ENCODE data around the gene CES1. TPM values are rescaled to one million over a fixed set of nuclear protein-coding genes. Genes with fewer than 3 reads are reported as not detected.
"Not testable (repeated sequence)": the region's sequence is repeated elsewhere in the genome, so short reads cannot be mapped to it uniquely, and the experiment has no call there.

The CES1 gene
- total and polyA plus RNA-seq, 7 donors, result 1.8 to 115 (median 20.2) TPM

DNA sequence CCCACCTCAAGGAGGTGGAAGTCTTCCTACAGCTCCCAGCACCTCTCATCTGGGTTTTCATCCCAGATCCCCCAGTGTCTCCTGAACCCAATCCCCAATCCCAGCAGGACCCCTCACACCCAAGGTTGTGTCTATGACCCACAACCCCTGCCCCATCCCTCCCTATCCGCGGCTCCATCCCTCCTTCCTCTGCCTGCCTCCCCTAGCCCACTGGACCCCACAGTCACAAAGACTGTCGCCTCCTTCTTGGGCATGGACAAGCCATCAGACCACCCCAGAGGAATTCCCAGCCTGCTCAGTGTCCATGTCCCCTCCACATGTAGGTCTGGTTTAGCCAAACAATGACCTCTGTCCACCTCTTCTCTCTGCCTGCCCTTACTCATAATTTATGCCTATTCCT lies 12.3 kb downstream of the CES1 start:
- no peak for DNase-seq
- intact Hi-C loops (cut with DNase I), result no loop called here
- Histone ChIP-seq H3K9me3 (no peaks in the 10 kb centered on the region), H3K27me3 (no peaks in the 10 kb centered on the region), H3K4me3 (no peak overlapping the region), H3K36me3 (peaks cover 0 to 2% (median 0%) of the 10 kb centered on the region in 4 donors), H3K27ac (no peak overlapping the region), H3K4me1 (no peaks in the 10 kb centered on the region)
- 94 to 96% methylated on average over 3 of the region's 3 CpGs for WGBS, 2 donors
- TF ChIP-seq POLR2AphosphoS5 (IDR thresholded peaks at IDR 0.05) (no peak), POLR2A (IDR thresholded peaks at IDR 0.05) (no peak), EP300 (IDR thresholded peaks at IDR 0.05) (no peak)
- TF ChIP-seq, protein P1, sequence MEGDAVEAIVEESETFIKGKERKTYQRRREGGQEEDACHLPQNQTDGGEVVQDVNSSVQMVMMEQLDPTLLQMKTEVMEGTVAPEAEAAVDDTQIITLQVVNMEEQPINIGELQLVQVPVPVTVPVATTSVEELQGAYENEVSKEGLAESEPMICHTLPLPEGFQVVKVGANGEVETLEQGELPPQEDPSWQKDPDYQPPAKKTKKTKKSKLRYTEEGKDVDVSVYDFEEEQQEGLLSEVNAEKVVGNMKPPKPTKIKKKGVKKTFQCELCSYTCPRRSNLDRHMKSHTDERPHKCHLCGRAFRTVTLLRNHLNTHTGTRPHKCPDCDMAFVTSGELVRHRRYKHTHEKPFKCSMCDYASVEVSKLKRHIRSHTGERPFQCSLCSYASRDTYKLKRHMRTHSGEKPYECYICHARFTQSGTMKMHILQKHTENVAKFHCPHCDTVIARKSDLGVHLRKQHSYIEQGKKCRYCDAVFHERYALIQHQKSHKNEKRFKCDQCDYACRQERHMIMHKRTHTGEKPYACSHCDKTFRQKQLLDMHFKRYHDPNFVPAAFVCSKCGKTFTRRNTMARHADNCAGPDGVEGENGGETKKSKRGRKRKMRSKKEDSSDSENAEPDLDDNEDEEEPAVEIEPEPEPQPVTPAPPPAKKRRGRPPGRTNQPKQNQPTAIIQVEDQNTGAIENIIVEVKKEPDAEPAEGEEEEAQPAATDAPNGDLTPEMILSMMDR (IDR thresholded peaks at IDR 0.05), result no peak

DNA sequence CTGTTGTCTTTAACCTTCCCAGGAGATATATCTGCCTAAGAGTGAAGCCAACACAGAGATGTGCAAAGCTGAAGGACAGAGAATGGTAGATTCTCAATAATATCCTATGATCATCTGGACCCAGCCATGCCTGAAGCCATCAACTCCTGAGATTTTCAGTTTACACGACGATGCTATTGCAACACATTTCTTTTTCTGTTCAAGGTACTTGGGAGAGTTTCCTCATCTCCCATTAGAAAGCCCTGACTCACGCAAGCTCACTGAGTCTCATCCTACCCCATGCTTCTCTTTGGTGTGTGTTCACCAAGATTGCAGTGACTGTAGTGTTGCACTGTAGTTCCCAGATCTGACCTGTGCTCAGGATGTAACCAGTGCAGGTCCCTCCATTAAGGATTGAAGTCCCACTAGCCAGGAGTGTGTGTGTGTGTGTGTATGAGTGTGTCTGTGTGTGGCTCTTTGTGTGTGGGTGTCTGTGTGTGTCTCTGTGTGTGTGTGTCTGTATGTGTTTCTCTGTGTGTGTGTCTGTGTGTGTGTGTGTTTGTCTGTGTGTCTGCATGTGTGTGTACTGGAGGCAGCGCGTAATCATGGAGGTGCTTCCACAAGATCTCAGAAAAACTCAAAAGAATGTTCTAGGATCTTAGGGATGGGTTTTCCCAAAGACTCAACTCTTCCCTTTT lies 15.5 kb downstream of the CES1 start:
- no peaks in the 10 kb centered on the region for H3K9me3 ChIP-seq
- H3K4me1 ChIP-seq, result no peaks in the 10 kb centered on the region
- DNase-seq, result no peak
- H3K27me3 ChIP-seq, result no peaks in the 10 kb centered on the region
- H3K4me3 ChIP-seq, result no peak overlapping the region
- TF ChIP-seq, protein P1 (IDR thresholded peaks at IDR 0.05), result no peak
- no peak for TF ChIP-seq EP300 (IDR thresholded peaks at IDR 0.05)
- no peak for TF ChIP-seq POLR2A (IDR thresholded peaks at IDR 0.05)
- H3K36me3 ChIP-seq, result no peaks in the 10 kb centered on the region
- WGBS, 2 donors, result 86 to 89% methylated on average over 5 of the region's 5 CpGs
- no peak overlapping the region for H3K27ac ChIP-seq
- intact Hi-C loops (cut with DNase I), result no loop called here

DNA sequence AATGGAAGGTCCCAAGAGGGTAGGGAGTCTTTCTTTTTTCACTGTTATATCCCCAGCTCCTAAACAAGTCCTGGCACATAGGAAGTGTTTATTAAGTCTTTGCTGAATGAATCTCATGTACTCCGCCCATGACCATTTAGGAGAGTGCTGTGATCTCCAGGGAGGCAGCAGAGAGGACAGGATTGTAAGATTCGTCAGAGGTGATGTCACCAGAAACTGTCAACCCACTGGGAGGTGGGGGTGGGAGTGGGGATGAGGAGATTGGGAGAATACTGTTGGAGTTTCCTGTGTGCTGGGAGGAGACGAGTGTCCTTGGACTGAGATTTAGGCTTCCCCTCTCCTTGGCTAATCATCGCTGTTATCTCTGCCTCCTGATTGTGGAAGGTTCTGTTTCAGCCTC lies 16.7 kb downstream of the CES1 start:
- H3K4me3 ChIP-seq; H3K4me1 ChIP-seq; intact Hi-C loops (cut with DNase I); H3K9me3 ChIP-seq; DNase-seq; H3K27ac ChIP-seq; H3K36me3 ChIP-seq; H3K27me3 ChIP-seq: not testable (repeated sequence)
- WGBS, 2 donors, result 57 to 77% methylated on average over 4 of the region's 4 CpGs

- H3K36me3 ChIP-seq, result no peaks in the 10 kb centered on the region
- no peaks in the 10 kb centered on the region for H3K27me3 ChIP-seq
- no peak overlapping the region for H3K4me3 ChIP-seq
- WGBS, 2 donors, result 65 to 76% methylated on average over 3 to 4 of the region's 4 CpGs
- no peak overlapping the region for H3K27ac ChIP-seq
- DNase-seq, result no peak
- H3K4me1 ChIP-seq, result no peaks in the 10 kb centered on the region
- TF ChIP-seq POLR2AphosphoS5 (IDR thresholded peaks at IDR 0.05) (no peak), EP300 (IDR thresholded peaks at IDR 0.05) (no peak), POLR2A (IDR thresholded peaks at IDR 0.05) (no peak)
- TF ChIP-seq, protein P1 (IDR thresholded peaks at IDR 0.05), result no peak
- H3K9me3 ChIP-seq, result no peaks in the 10 kb centered on the region
- intact Hi-C loops (cut with DNase I), result no loop called here
Measured at GRCh38 chr16:55815320-55815719, 17.6 kb downstream of the CES1 start.

DNA sequence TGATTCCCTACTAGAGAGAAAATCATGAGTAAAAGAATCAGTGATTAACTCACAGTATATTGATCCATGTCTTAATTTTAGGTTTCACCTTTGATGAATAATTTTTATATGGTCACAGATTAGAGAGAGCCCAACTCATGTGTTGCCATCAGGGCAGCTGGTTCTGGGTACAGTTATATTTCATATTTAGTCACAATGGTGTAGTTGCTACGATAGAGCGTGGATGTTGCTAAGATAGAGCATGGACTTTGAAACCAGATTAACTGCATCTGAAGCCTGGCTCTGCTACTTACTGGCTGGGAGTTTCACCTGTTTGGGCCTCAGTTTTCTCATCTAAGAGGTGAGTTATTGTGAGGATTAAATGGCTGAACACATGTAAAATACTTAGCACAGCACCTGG lies 18.7 kb downstream of the CES1 start:
- H3K4me3 ChIP-seq; H3K4me1 ChIP-seq; H3K9me3 ChIP-seq; H3K36me3 ChIP-seq; intact Hi-C loops (cut with DNase I); H3K27ac ChIP-seq; DNase-seq; H3K27me3 ChIP-seq: not testable (repeated sequence)
- 20 to 36% methylated on average over 2 of the region's 2 CpGs for WGBS, 2 donors

- WGBS, 2 donors, result 60 to 66% methylated on average over 8 to 9 of the region's 9 CpGs
- H3K4me3 ChIP-seq; H3K9me3 ChIP-seq; H3K4me1 ChIP-seq; H3K27ac ChIP-seq; H3K27me3 ChIP-seq; DNase-seq; H3K36me3 ChIP-seq; intact Hi-C loops (cut with DNase I): not testable (repeated sequence)
Measured at GRCh38 chr16:55813730-55814129, 19.2 kb downstream of the CES1 start.
